ENCODE data around the gene GALNT5. TPM values are rescaled to one million over a fixed set of nuclear protein-coding genes. Genes with fewer than 3 reads are reported as not detected.
"Not testable (repeated sequence)": the region's sequence is repeated elsewhere in the genome, so short reads cannot be mapped to it uniquely, and the experiment has no call there.

Gene GALNT5
- total RNA-seq, 1 donor = under 0.01 TPM

- Histone ChIP-seq H3K9me3 (ENCODE audit: low read depth, low read length) (no peaks in the 10 kb centered on the region), H3K27me3 (ENCODE audit: insufficient read depth, low read length) (no peaks in the 10 kb centered on the region), H3K4me3 (ENCODE audit: low read length) (no peak overlapping the region), H3K4me1 (ENCODE audit: insufficient read depth, low read length) (no peaks in the 10 kb centered on the region)
Observed at GRCh38 chr2:157260533-157261198, 3.2 kb downstream of the GALNT5 start.

DNA sequence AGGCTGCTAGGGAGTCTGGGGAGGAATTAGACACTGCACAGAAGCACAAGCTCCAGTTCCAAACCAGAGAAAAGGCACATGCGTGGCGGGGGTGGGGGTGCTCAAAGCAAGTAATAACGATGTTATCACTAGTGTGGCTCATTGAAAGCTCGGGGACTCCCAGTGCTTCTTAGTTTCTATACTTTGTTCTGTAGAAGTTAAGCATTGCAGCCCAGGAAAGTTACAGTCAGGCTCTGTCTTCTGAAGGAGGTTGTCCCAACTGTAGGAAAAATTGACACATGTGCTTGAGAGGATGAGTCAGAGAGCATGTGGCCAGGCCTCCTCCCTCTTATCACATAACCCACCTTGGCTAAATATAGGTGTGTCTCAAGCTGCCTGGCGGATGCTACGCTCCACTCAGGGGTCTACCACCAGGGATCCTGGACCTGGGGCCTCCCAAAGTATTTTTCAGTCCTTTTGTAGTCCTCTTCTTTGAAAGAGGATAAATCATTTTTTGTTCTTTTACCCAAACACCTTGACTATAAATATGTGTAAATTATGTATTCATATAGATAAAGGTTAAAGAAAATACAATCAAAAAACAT is 3.8 kb downstream of the GALNT5 start:
- H3K4me3 ChIP-seq (ENCODE audit: low read length) = no peak overlapping the region
- H3K4me1 ChIP-seq (ENCODE audit: insufficient read depth, low read length) = no peaks in the 10 kb centered on the region

GRCh38 chr2:157262248-157262647 is 4.7 kb downstream of the GALNT5 start:
- H3K4me3 ChIP-seq (ENCODE audit: low read length) = no peak overlapping the region
- H3K4me1 ChIP-seq (ENCODE audit: insufficient read depth, low read length) = no peaks in the 10 kb centered on the region
- no peaks in the 10 kb centered on the region for H3K9me3 ChIP-seq (ENCODE audit: low read depth, low read length)
- H3K27me3 ChIP-seq (ENCODE audit: insufficient read depth, low read length) = no peaks in the 10 kb centered on the region

More for the DNA sequence above, 3.8 kb downstream of the GALNT5 start:
- H3K9me3 ChIP-seq (ENCODE audit: low read depth, low read length) = no peaks in the 10 kb centered on the region
- no peaks in the 10 kb centered on the region for H3K27me3 ChIP-seq (ENCODE audit: insufficient read depth, low read length)

GRCh38 chr2:157264099-157264498 is 6.6 kb downstream of the GALNT5 start:
- Histone ChIP-seq H3K27me3 (ENCODE audit: insufficient read depth, low read length) (no peaks in the 10 kb centered on the region), H3K4me3 (ENCODE audit: low read length) (no peak overlapping the region), H3K9me3 (ENCODE audit: low read depth, low read length) (no peaks in the 10 kb centered on the region), H3K4me1 (ENCODE audit: insufficient read depth, low read length) (no peaks in the 10 kb centered on the region)

GRCh38 chr2:157265825-157266224 is 8.3 kb downstream of the GALNT5 start:
- Histone ChIP-seq H3K4me3 (ENCODE audit: low read length) (no peak overlapping the region), H3K9me3 (ENCODE audit: low read depth, low read length) (no peaks in the 10 kb centered on the region), H3K27me3 (ENCODE audit: insufficient read depth, low read length) (no peaks in the 10 kb centered on the region), H3K4me1 (ENCODE audit: insufficient read depth, low read length) (no peaks in the 10 kb centered on the region)

- H3K4me1 ChIP-seq (ENCODE audit: insufficient read depth, low read length) = no peaks in the 10 kb centered on the region
- H3K27me3 ChIP-seq (ENCODE audit: insufficient read depth, low read length) = no peaks in the 10 kb centered on the region
- no peak overlapping the region for H3K4me3 ChIP-seq (ENCODE audit: low read length)
- H3K9me3 ChIP-seq (ENCODE audit: low read depth, low read length) = no peaks in the 10 kb centered on the region
Observed at GRCh38 chr2:157267476-157267875, 10.0 kb downstream of the GALNT5 start.

- Histone ChIP-seq H3K27me3 (ENCODE audit: insufficient read depth, low read length) (no peaks in the 10 kb centered on the region), H3K4me1 (ENCODE audit: insufficient read depth, low read length) (no peaks in the 10 kb centered on the region), H3K4me3 (ENCODE audit: low read length) (no peak overlapping the region), H3K9me3 (ENCODE audit: low read depth, low read length) (no peaks in the 10 kb centered on the region)
Observed at GRCh38 chr2:157269060-157269459, 11.6 kb downstream of the GALNT5 start.

DNA sequence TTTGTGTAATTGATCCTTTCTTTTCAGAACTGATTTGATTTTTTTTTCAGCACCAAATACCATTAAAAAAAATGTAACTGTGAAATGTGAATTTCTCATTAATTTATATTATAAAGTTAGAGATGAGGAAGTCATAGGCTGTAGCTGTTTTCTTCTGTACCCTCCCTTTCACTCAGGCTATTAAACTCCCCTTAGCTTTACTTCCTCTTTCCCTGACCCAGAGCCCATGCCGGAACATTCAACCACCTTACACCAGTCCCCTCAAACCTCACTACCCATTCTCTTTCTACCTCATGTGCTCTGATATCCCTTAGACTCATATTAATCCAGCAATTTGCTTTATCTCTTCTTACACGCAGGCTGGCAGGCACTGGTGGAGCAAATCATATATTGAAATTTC is 12.4 kb downstream of the GALNT5 start:
- Histone ChIP-seq H3K4me1 (ENCODE audit: insufficient read depth, low read length) (no peaks in the 10 kb centered on the region), H3K9me3 (ENCODE audit: low read depth, low read length) (no peaks in the 10 kb centered on the region), H3K4me3 (ENCODE audit: low read length) (no peak overlapping the region), H3K27me3 (ENCODE audit: insufficient read depth, low read length) (no peaks in the 10 kb centered on the region)

- H3K9me3 ChIP-seq (ENCODE audit: low read depth, low read length) = no peaks in the 10 kb centered on the region
- H3K27me3 ChIP-seq (ENCODE audit: insufficient read depth, low read length) = no peaks in the 10 kb centered on the region
- H3K4me3 ChIP-seq (ENCODE audit: low read length) = no peak overlapping the region
- H3K4me1 ChIP-seq (ENCODE audit: insufficient read depth, low read length) = no peaks in the 10 kb centered on the region
Observed at GRCh38 chr2:157271590-157272203, 14.2 kb downstream of the GALNT5 start.

GRCh38 chr2:157279311-157279710 is 21.8 kb downstream of the GALNT5 start:
- not testable (repeated sequence) for H3K4me1 ChIP-seq (ENCODE audit: insufficient read depth, low read length); H3K9me3 ChIP-seq (ENCODE audit: low read depth, low read length); H3K4me3 ChIP-seq (ENCODE audit: low read length); H3K27me3 ChIP-seq (ENCODE audit: insufficient read depth, low read length)

DNA sequence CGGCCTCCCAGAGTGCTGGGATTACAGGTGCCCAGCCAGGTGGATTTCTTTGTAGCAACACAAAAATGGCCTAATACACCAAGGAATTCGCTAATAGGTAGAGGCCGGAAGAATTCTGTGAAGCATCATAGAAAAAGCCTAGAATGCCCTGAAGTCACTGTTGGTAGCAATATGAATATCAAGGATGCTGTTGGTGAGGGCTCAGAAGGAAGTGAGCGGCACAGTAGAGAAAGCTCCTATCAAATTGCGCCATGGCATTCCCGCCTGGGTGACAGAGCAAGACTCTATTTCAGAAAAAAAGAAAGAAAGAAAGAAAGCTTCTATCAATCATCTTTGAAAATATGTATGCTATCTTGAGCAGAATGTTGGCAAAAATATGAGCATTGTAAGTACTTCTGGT is 23.8 kb downstream of the GALNT5 start:
- Histone ChIP-seq H3K4me1 (ENCODE audit: insufficient read depth, low read length) (no peaks in the 10 kb centered on the region), H3K9me3 (ENCODE audit: low read depth, low read length) (no peaks in the 10 kb centered on the region), H3K4me3 (ENCODE audit: low read length) (no peak overlapping the region), H3K27me3 (ENCODE audit: insufficient read depth, low read length) (no peaks in the 10 kb centered on the region)

DNA sequence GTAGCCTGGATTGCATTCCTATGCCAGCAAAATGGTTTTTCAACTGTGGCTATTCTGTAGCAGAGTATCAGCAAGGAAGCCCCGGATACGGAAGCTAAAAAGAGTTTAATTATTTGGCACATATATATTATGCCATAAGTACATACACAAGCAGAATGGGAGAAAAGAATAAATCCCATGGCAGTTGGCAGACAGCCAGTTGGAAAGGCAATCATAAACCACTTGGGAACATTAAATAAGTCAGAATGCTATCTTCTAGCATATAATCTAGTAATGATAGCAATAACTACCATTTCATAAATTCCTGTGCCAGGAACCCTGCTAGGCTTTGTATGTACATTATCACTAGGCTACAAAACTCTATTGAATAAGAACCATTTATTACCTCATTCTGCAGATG is 26.0 kb downstream of the GALNT5 start:
- Histone ChIP-seq H3K4me1 (ENCODE audit: insufficient read depth, low read length) (no peaks in the 10 kb centered on the region), H3K4me3 (ENCODE audit: low read length) (no peak overlapping the region)

GRCh38 chr2:157287160-157287559 is 29.7 kb downstream of the GALNT5 start:
- Histone ChIP-seq H3K4me1 (ENCODE audit: insufficient read depth, low read length) (no peaks in the 10 kb centered on the region), H3K9me3 (ENCODE audit: low read depth, low read length) (no peaks in the 10 kb centered on the region), H3K4me3 (ENCODE audit: low read length) (no peak overlapping the region), H3K27me3 (ENCODE audit: insufficient read depth, low read length) (no peaks in the 10 kb centered on the region)

More for the DNA sequence above, 26.0 kb downstream of the GALNT5 start:
- Histone ChIP-seq H3K27me3 (ENCODE audit: insufficient read depth, low read length) (no peaks in the 10 kb centered on the region), H3K9me3 (ENCODE audit: low read depth, low read length) (no peaks in the 10 kb centered on the region)

DNA sequence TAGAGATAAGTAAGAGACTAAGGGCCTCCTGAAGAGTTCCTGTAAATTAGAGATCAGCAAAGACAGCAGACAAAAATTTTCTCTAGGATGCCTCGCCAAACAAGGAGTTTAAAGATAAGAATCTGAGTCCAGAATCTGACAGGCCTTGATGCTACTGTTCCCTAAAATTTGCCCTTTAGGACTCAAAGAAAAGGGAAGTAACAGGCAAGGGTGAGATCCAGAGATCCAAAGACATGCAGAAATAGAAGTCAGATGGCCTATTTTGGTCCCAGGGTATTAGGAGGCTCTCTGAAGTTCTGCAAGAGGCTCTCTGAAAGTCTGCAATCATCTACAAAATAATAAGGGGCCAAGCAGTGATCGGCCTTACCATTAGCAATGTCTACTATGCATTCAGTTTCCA is 33.0 kb downstream of the GALNT5 start:
- no peak overlapping the region for H3K4me3 ChIP-seq (ENCODE audit: low read length)
- no peaks in the 10 kb centered on the region for H3K4me1 ChIP-seq (ENCODE audit: insufficient read depth, low read length)
- H3K9me3 ChIP-seq (ENCODE audit: low read depth, low read length) = no peaks in the 10 kb centered on the region
- no peaks in the 10 kb centered on the region for H3K27me3 ChIP-seq (ENCODE audit: insufficient read depth, low read length)

GRCh38 chr2:157291018-157291417 is 33.5 kb downstream of the GALNT5 start:
- Histone ChIP-seq H3K27me3 (ENCODE audit: insufficient read depth, low read length) (no peaks in the 10 kb centered on the region), H3K4me1 (ENCODE audit: insufficient read depth, low read length) (no peaks in the 10 kb centered on the region), H3K9me3 (ENCODE audit: low read depth, low read length) (no peaks in the 10 kb centered on the region), H3K4me3 (ENCODE audit: low read length) (no peak overlapping the region)

DNA sequence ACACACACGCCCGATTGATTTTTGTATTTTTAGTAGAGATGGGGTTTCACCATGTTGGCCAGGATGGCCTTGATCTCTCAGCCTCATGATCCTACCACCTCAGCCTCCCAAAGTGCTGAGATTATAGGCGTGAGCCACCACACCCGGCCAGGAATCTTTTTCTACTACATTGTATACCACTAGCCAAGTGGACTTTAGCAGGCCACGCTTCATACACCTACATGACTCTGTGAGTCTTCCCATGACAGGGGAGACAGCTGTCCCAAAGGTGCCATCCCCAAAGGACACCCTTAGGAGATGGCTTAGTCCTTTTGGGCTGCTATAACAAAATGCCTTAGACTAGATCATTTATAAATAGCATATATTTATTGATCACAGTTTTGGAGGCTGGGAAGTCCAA is 35.3 kb downstream of the GALNT5 start:
- no peaks in the 10 kb centered on the region for H3K4me1 ChIP-seq (ENCODE audit: insufficient read depth, low read length)
- H3K9me3 ChIP-seq (ENCODE audit: low read depth, low read length) = no peaks in the 10 kb centered on the region
- no peak overlapping the region for H3K4me3 ChIP-seq (ENCODE audit: low read length)
- H3K27me3 ChIP-seq (ENCODE audit: insufficient read depth, low read length) = no peaks in the 10 kb centered on the region

All from mononuclear cell (primary cell).